Measurements from ENCODE around the gene MYT1. TPM values are rescaled to one million over a fixed set of nuclear protein-coding genes. Genes with fewer than 3 reads are reported as not detected.

MYT1 gene
- total and polyA plus RNA-seq, 2 experiments from 2014 or later = 0.39 to 0.50 TPM

DNA sequence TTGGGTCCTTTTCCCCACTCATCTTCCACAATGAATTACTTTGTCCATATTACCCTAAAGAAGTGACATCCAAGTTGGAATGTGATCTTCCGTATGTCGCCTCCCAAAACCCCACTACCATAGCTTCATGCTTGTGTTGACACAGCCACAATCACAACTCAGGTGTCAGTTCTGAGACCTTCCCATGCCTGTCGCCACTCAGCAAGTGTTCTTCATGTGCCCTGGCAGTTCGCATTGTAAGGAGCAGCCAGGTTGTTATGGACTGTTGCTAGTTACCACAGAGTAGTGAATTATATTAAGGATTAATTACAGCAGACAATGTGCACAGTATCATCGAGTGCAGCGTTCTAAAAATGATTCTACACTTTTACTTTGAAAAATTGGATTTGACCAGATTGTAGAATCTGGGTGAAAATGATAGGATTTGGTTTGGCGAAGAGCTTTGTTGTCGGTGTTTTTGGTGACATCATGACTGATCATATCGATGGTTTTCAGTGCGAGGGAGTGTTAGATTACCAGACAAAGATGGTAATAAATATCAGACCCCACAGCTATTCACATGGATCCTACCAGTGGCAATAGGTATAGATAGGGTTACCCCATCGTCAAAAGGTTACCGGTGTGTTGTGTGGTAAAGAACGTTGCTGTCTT is 93.0 kb downstream of the MYT1 start:
- H3K27me3 ChIP-seq = no peaks in the 10 kb centered on the region
- no peaks in the 10 kb centered on the region for H3K9me3 ChIP-seq (ENCODE audit: low read depth)
- H3K36me3 ChIP-seq = no peaks in the 10 kb centered on the region
- H3K4me1 ChIP-seq (ENCODE audit: low read depth) = peaks cover 32% of the 10 kb centered on the region
- TF ChIP-seq, protein P1, sequence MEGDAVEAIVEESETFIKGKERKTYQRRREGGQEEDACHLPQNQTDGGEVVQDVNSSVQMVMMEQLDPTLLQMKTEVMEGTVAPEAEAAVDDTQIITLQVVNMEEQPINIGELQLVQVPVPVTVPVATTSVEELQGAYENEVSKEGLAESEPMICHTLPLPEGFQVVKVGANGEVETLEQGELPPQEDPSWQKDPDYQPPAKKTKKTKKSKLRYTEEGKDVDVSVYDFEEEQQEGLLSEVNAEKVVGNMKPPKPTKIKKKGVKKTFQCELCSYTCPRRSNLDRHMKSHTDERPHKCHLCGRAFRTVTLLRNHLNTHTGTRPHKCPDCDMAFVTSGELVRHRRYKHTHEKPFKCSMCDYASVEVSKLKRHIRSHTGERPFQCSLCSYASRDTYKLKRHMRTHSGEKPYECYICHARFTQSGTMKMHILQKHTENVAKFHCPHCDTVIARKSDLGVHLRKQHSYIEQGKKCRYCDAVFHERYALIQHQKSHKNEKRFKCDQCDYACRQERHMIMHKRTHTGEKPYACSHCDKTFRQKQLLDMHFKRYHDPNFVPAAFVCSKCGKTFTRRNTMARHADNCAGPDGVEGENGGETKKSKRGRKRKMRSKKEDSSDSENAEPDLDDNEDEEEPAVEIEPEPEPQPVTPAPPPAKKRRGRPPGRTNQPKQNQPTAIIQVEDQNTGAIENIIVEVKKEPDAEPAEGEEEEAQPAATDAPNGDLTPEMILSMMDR (IDR thresholded peaks at IDR 0.05; ENCODE audit: low read depth, low read length) = no peak
- DNase-seq (ENCODE audit: low read depth in 1 of 2, low spot score in 1 of 2) = peak in 1 of 2 donors; percentile 22
- no peak overlapping the region for H3K27ac ChIP-seq
- H3K4me3 ChIP-seq = no peak overlapping the region

DNA sequence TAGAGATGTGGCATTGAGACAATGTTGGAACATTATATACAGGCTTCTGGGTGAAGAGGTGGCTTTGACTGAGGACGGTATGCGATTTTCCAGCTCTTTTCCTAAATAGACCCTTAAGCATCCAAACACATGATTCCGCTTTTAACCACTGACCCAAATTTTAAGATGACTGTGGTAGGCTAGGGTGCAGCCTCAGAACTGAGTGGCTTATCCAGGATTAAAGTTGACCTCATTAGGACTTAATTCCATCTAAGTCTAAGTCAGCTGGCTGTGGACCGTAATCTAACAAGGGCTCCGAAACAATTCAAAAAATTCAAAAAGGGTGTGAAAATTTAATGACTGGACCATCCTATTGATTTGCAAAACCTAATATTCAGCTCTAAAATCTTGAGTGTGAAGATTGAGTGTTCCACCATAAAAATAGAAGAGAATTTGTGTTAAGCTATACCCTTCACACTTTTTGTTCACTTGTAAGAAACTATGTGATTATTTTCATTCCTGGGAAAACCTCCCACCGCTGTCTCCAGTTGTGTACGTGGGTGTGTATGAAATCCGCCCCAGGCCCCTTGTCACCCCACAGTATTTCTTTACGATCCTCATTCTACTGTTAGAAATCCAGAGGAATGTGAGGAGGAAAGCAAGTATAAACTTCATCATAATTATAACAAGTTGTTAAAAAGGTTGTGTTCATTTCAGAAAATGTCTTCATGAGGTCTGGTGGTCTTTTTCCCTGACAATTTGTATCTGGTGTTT is 94.0 kb downstream of the MYT1 start:
- no peaks in the 10 kb centered on the region for H3K36me3 ChIP-seq
- peaks cover 43% of the 10 kb centered on the region for H3K4me1 ChIP-seq (ENCODE audit: low read depth)
- no peak for DNase-seq (ENCODE audit: low read depth in 1 of 2, low spot score in 1 of 2)
- no peaks in the 10 kb centered on the region for H3K27me3 ChIP-seq
- no peak overlapping the region for H3K4me3 ChIP-seq
- TF ChIP-seq, protein P1 (IDR thresholded peaks at IDR 0.05; ENCODE audit: low read depth, low read length) = no peak
- no peaks in the 10 kb centered on the region for H3K9me3 ChIP-seq (ENCODE audit: low read depth)
- H3K27ac ChIP-seq = no peak overlapping the region

DNA sequence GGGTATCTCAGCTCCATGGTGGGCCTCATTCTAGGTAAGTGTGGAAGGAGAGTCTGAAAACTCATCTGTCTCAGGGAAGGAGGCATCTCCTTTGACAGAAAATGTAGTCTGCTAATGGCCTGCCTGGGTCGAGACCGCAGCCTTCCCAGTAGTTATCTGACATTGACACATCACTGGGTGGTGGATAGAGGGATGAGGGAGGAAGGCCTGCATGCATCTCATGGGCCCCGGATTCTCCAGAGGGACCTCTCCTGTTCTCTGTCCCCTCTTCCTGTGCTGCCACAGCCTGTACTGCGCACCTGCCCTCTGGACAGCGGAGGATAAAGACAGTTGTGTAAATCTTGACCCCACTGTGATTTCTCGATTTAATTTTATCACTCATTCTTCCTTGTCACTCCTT is 96.0 kb downstream of the MYT1 start:
- no peaks in the 10 kb centered on the region for H3K36me3 ChIP-seq
- H3K27me3 ChIP-seq = no peaks in the 10 kb centered on the region
- no peak overlapping the region for H3K4me3 ChIP-seq
- no peaks in the 10 kb centered on the region for H3K9me3 ChIP-seq (ENCODE audit: low read depth)
- no peak for DNase-seq (ENCODE audit: low read depth in 1 of 2, low spot score in 1 of 2)
- no peak overlapping the region for H3K27ac ChIP-seq
- TF ChIP-seq, protein P1 (IDR thresholded peaks at IDR 0.05; ENCODE audit: low read depth, low read length) = no peak
- peaks cover 54% of the 10 kb centered on the region for H3K4me1 ChIP-seq (ENCODE audit: low read depth)

DNA sequence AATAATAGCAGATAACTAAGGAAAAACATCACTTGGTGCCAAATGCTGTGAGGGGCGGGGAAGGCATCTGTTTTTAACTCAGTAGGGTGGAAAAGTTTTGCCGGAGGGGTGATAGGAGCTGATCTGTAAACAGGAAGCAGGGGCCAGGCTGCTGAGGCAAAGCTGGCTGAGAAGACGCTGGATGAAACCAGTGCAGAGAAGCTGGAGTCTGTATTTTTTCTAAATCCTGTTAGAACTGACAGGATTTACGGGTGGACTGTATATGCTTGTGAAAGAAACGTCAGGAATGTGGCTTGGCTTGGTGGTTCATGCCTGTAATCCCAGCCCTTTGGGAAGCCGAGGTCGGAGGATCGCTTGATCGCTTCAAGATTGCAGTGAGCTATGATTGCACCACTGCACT is 96.9 kb downstream of the MYT1 start:
- Histone ChIP-seq H3K36me3 (no peaks in the 10 kb centered on the region), H3K9me3 (ENCODE audit: low read depth) (no peaks in the 10 kb centered on the region), H3K27me3 (no peaks in the 10 kb centered on the region), H3K4me3 (no peak overlapping the region), H3K4me1 (ENCODE audit: low read depth) (peaks cover 54% of the 10 kb centered on the region), H3K27ac (peak overlapping the region; percentile 1)
- TF ChIP-seq, protein P1 (IDR thresholded peaks at IDR 0.05; ENCODE audit: low read depth, low read length) = no peak
- peak in 1 of 2 donors; percentile 67 for DNase-seq (ENCODE audit: low read depth in 1 of 2, low spot score in 1 of 2)

DNA sequence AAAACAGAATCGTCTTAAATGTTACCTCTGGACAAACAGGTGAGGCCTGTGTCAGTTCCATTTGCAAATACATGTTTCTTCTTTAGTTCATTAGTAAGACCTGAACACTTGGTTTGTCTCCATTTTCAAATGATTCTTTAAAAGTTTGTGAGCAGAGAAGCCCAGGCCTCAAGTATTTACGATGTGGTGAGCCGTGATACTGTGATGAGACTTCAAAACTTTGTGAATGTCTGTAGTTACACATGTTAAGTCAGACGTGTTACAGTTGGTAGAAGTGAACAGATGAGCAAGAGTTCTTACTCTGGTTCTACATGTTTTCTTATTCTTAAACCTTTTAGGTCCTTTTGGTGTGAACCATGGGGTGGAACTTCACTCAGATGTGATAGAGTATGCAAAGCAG is 99.8 kb downstream of the MYT1 start:
- Histone ChIP-seq H3K27ac (no peak overlapping the region), H3K4me1 (ENCODE audit: low read depth) (peaks cover 58% of the 10 kb centered on the region), H3K36me3 (no peaks in the 10 kb centered on the region), H3K27me3 (no peaks in the 10 kb centered on the region), H3K4me3 (no peak overlapping the region), H3K9me3 (ENCODE audit: low read depth) (no peaks in the 10 kb centered on the region)
- DNase-seq (ENCODE audit: low read depth in 1 of 2, low spot score in 1 of 2) = no peak
- TF ChIP-seq, protein P1 (IDR thresholded peaks at IDR 0.05; ENCODE audit: low read depth, low read length) = no peak
